Subcutaneous adipose tissue (tissue), 4 donors: ENCODE measurements around the gene SRD5A1. TPM values are rescaled to one million over a fixed set of nuclear protein-coding genes. Genes with fewer than 3 reads are reported as not detected.

ENCODE experiments used
- CTCF ChIP-seq: fragments of 450-650 bp; IDR thresholded peaks from one replicate; pipeline ENCODE4 v1.5.1; 2016; ENCODE audit warnings: low read depth, mild to moderate bottlenecking, control low read depth, antibody characterized with exemption, moderate library complexity
- total RNA-seq, 4 donors: library from RNA; depleted of rRNA; stranded (reverse); fragments of >200 nt; gene quantifications; one replicate each; pipeline ENCODE4 v1.1.0, GENCODE V29; 2016

SRD5A1 gene
- total RNA-seq, 4 donors from 2014 or later = 1.8 to 4.9 (median 3.5) TPM

- no peak for TF ChIP-seq CTCF
Observed at GRCh38 chr5:6616632-6617031, 16.6 kb upstream of the SRD5A1 start.

DNA sequence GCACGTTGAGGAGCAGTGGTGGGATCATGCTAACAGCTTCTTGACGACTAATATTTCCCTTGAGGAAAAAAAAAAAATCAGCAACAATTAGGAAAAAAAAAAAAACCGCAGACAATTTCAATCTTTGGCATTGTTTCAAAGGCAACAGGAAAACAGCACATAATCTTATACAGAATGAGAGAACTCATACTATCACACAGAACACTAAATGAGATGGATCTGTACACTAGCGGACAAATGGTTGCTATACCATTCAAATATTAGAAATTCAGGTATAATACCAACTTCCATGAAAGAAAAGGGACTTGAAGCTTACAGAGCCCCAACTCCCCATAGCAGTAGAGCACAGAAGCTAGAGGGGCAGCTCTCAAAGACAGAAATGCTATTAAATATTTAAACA, 10.0 kb upstream of the SRD5A1 start:
- no peak for TF ChIP-seq CTCF

GRCh38 chr5:6623941-6624340, 9.3 kb upstream of the SRD5A1 start:
- TF ChIP-seq CTCF = no peak

DNA sequence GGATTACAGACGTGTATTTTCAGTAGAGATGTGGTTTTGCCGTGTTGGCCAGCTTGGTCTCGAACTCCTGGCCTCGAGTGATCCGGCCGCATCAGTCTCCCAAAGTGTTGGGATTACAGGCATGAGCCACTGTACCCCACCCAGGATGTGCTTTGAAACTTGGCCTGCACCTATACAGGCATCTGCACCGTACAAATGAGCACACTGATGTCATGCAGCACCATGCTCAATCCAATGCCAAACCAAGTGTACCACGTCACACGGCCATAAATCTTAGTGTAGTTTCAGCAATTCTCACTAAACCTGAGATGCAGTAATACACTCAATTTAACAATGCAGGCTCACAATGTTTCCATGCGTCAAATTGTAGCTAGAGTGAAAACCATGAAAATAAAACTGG, 6.7 kb upstream of the SRD5A1 start:
- no peak for TF ChIP-seq CTCF

DNA sequence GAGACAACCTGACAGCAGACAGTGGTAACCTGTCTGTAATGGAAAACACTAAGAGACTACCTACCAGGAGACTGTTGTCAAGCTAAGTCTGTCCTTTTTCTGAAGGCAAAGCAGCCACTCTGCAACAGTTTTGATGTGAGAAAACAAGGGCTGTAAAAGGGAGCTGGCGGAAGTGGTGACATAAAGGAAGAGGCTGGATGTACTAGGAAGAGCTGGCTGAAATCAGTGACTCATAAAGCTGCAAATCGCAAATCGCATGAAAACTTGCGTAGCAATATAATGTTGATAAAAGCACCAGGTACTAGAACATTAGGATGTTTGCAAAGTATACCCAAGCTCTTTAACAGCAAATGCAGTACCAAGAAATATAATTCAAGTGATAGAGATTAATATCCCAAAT, 1.8 kb upstream of the SRD5A1 start:
- TF ChIP-seq CTCF = no peak

- no peak for TF ChIP-seq CTCF
Observed at GRCh38 chr5:6632324-6632887, 834 bp upstream of the SRD5A1 start.

DNA sequence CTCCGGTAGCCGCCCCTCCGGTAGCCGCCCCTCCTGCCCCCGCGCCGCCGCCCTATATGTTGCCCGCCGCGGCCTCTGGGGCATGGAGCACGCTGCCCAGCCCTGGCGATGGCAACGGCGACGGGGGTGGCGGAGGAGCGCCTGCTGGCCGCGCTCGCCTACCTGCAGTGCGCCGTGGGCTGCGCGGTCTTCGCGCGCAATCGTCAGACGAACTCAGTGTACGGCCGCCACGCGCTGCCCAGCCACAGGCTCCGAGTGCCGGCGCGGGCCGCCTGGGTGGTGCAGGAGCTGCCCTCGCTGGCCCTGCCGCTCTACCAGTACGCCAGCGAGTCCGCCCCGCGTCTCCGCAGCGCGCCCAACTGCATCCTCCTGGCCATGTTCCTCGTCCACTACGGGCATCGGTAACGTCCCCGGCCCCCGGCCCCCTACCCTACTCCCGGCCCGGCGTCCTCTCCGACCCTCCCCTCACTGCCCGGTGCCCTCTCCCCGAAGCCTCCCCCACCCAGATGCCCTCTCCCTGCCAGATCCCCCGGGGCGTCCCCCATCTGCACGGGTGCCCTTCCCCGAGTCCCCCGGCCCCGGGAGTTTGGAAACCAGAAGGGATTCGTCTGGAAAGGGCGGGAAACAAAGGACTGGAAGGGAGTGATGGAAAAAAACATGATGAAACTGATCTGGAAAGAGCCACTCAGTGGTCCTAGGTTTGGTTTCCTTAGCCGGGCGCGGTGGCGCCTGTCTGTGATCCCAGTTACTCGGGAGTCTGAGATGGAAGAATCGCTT, 417 bp downstream of the SRD5A1 start:
- TF ChIP-seq CTCF = no peak
